Loucy (cell line): ENCODE results near the gene IGFLR1.
"Not testable (repeated sequence)": the region's sequence is repeated elsewhere in the genome, so short reads cannot be mapped to it uniquely, and the experiment has no call there.

Source experiments
- CTCF ChIP-seq: fragments of 200-600 bp; sonication (generic); conservative IDR thresholded peaks from 2 replicates; pipeline ENCODE4 v1.5.1; 2014; ENCODE audit warnings: mild to moderate bottlenecking, antibody characterized with exemption, low read length
- EZH2phosphoT487 ChIP-seq: fragments of 200-600 bp; IDR thresholded peaks from 2 replicates; pipeline ENCODE4 v1.6.1; 2018; ENCODE audit warnings: antibody characterized with exemption, mild to moderate bottlenecking, moderate library complexity, borderline replicate concordance

GRCh38 chr19:35724132-35724531 is 18.1 kb downstream of the IGFLR1 start:
- TF ChIP-seq CTCF, EZH2phosphoT487: not testable (repeated sequence)
